HTR-8/SVneo (cell line): Measurements from ENCODE around the gene ZMYND8.
"Not testable (repeated sequence)": the region's sequence is repeated elsewhere in the genome, so short reads cannot be mapped to it uniquely, and the experiment has no call there.

Experiments
- DNase-seq: peaks from one replicate; pipeline ENCODE4 v3.0.0; 2011; ENCODE audit warnings: low spot score, mixed read lengths; ENCODE audit not compliant: insufficient read length
- FAIRE-seq: peaks from 2 replicates; lab custom pipeline; 2011; peaks lifted over from hg19 to GRCh38; lab: Jason Lieb, UNC

Gene ZMYND8

DNA sequence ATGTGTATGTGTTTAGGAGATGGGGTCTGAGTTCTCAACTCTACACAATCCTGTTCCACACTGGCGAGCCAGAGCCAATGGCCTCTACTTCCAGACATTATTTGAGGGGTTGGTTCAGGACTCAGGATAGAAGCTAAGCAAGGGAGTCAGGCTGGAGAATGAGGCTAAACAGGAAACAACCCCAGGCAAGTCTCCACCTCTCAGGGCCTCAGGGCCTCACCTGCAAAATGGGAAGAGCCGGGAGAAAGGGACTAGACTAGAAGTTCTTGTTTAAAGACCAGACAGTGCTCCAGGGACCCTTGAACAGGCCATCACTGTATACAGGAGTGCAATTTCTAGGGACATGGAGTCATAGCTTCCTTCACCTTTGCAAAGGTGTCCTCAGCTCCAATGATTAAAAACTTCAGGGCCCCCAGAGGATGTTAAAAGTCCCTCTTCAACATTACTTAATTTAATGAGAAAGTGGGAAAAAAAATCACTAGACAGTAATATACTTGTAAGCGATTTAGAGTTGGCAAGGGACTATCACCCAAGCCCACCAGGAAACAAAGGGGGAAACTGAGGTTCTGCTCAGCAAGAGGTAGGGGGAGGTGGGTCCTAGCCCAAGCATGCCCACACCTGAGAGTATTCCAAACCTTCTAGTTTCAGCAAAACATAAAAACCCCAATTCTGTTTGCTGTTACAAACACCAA, 41.7 kb downstream of the ZMYND8 start:
- DNase-seq = no peak
- FAIRE-seq = no peak

DNA sequence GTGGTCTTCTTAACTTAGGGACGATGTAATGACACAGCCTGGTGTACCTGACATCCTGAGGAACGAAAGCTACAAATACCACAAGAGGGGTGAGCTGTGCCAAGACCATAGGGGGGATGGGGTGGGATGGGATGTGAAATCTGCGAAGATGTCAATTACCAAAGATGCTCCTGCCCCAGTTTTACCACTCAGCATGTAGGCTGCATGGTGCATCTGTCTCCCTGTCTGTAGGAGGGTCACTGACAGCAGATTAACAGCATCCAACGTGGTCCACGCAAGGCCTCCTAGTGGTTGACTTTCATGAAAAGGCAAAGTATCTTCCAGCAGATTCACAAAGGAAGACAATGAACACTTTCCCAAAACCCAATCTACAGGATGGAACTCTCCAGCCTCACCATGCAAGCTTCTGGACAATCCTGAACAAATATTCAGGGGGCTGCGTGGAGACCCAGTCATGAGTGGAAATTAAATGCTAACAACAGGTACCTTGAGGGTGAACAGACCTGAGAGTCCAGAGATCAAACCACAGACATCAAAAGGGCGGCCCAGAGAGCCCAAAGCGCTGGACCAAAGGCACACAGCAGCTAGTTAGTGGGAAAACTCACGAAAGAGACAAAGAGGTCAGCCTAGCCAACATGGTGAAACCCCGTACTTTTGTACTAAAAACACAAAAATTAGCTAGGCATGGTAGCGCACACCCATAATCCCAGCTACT, 44.4 kb downstream of the ZMYND8 start:
- DNase-seq = no peak
- FAIRE-seq = peak; percentile 66

DNA sequence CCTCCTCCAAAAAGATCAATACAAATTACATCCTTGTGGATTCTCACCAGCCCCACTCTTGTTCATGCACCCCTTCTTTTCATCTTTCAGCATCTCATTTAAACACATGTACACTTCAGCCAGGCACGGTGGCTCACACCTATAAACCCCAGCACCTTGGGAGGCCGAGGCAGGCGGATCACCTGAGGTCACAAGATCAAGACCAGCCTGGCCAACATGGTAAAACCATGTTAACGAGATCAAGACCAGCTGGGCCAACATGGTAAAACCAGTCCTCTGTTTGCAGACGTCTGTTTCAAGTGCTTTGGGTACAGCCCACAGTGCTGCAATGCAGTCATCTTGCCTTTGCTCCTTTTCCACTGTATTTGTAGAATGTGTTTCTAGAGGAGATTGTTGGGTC, 45.3 kb downstream of the ZMYND8 start:
- FAIRE-seq (no peak), DNase-seq (no peak)

DNA sequence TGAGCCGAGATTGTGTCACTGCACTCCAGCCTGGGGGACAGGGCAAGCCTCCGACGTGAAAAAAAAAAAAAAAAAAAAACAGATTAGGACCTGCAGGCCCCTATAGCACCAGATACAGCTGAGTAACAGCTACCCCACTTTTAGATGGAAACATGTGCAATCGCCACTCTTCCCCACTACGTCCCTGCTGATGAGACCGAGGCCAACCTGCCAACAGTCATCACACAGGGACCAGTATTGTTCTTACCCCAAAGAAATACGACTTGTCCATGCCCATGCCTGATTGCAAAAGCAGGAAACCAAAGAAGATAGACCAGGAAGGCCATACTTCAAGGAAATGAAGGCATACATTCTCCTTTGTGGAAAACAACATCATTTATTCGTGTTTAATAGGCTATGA, 45.8 kb downstream of the ZMYND8 start:
- no peak for DNase-seq
- FAIRE-seq = peak; percentile 28

DNA sequence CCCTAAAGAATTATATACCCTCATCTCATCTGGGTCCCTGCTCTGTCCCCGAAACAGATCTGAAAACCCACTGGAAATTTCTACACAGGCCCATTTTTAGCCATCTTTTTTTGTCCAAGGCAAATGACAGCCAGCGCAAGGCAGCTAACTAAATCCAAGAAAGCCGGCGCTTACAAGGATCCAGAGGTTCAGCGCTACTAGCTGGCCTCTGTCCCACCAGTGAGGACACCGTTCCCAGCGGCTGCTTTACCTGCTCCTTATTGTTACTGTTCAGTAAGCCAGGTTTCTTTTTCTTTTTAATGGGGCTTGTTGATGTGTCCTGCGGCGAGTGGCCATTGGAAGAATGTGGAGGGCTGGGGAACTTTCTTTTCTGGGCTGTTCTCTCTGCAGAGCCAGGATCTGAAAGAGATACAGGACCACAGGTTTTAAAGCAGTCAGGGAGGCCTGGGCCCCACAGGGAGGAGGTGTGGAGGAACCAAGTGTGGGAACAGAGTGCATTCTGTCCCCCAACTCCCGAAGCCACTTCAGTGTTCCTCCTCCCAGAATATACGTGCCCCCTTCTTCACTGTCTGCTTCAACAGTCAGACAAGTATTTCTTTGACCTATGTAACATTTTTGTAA, 46.6 kb downstream of the ZMYND8 start:
- DNase-seq = no peak
- no peak for FAIRE-seq

DNA sequence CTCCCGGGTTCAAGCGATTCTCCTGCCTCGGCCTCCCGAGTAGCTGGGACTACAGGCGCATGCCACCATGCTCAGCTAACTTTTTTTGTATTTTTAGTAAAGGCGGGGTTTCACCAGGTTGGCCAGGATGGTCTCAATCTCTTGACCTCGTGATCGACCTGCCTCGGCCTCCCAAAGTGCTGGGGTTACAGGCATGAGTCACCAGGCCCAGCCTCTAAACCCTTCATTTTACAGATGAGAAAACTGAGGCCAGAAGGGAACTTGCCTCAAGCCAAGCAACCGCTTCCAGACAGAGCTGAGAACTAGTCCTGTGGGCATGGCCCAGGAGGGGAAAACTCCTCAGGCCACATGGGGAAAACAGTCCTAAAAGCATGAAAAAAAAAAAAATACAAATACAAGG, 47.1 kb downstream of the ZMYND8 start:
- FAIRE-seq (no peak), DNase-seq (no peak)

DNA sequence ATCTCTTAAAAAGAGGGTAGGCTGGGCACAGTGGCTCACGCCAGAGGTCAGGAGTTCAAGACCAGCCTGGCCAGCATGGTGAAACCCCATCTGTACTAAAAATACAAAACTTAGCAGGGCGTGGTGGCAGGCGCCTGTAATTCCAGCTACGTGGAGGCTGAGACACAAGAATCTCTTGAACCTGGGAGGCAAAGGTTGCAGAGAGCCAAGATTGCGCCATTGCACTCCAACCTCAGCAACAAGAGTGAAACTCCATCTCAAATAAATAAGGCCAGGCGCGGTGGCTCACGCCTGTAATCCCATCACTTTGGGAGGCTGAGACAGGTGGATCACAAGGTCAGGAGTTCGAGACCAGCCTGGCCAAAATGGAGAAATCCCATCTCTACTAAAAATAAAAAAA, 48.9 kb downstream of the ZMYND8 start:
- not testable (repeated sequence) for FAIRE-seq, DNase-seq

DNA sequence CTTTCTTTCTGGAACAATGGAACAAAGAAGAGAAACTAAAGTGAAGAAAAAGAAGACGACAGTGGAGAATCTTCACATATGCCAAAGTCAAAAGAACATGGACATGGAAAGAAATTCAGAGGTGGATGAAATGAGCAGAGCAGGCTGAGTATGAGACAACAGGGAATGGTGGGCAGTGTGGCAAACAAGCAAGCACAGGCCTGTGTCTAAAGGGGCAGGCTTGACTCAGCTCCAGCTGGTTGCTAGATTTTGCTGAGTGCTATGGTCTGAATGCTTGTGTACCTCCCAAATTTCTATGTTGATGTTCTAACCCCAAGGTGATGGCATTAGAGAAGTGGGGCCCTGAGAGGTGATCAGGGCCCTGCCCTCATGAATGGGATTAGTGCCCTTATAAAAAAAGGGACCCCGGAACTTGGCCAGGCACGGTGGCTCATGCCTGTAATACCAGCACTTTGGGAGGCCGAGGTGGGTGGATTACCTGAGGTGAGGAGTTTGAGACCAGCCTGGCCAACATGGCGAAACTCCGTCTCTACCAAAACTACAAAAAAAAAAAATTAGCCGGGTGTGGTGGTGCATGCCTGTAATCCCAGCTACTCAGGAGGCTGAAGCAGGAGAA, 49.6 kb downstream of the ZMYND8 start:
- FAIRE-seq (peak; percentile 54), DNase-seq (no peak)

DNA sequence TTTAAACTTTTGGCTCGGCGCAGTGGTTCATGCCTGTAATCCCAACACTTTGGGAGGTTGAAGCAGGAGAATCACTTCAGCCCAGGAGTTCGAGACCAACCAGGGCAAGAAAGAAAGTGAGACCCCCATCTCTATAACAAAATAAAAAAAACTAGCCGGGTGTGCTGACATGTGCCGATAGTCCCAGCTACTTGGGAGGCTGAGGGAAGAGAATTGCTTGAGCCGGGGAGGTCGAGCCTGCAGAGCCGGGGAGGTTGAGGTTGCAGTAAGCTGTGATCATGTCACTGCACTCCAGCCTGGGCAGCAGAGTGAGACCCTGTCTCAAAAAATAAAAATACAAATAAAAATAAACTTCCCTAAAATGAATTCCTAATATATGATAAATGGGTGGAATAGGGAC, 50.4 kb downstream of the ZMYND8 start:
- DNase-seq (no peak), FAIRE-seq (no peak)

DNA sequence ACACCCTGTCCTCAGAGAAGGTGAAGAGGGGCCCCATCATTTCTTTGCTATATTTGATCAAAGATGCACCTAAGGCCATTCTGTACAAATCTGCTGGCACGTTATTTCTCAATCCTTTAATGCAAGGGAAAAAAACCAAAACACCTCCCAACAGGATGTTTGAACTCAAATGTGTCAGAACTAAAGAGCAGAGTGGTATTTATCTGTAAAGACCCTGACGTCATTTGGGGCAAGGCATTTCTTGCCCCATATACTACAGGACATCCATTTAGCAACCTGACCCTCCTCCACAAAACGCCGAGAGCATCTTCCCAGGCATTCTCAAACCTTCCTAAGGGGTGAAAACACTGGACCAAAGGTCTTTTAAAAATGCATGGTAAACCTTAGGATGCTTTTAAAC, 50.8 kb downstream of the ZMYND8 start:
- DNase-seq (no peak), FAIRE-seq (peak; percentile 64)

DNA sequence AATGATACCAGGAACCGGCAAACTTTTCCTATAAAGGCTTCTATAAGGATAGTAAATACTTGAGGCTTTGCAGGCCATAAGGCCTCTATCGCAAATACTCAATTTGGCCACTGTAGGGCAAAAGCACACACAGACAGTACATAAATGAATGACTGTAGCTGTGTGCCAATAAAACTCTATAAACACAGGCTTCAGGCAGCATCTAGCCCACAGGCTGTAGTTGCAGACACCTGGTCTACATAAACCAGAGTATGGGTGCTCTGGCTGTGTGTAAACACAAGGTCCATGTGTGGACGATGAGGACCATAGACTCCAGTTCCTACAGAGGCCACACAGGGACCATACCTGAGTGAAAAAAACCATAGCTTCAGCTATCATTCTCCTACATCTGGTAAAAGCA, 52.2 kb downstream of the ZMYND8 start:
- FAIRE-seq (peak; percentile 28), DNase-seq (no peak)

DNA sequence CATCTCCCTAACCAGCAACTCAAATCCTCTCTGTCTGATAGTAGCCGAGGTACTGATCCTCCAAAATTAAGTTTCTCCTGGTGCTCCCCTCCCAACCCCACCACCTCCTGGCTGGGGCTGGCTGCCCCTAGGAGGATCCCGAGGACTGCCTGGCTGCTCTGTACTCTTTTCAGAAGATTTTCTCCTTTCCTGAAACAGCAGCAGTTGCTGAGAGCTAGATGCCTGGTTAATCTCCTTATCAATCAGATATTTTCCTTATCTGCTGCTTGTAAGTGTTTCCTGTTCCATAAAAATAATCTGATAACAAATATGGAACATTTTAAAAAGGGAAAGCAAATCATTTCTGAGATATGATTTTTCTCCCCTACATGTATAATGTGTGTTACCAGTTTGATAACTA, 52.8 kb downstream of the ZMYND8 start:
- DNase-seq (no peak), FAIRE-seq (no peak)

DNA sequence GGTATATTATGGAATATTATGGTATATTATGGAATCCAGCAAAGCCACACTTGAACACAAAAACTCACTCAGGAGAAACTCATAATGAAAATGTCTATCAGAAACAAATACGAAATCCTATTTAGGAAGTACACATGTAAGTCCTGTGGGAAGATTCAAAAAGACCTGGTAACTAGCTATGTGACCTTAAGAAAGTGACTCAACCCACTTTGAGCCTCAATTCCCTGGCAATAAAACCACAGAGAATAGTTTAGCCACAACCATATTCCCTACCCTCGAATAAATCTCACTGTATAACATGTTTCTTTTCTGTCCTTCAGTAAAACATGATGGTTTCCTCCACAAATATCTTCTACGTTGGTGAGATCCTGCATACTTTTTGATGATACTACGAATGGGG, 56.4 kb downstream of the ZMYND8 start:
- DNase-seq = no peak
- no peak for FAIRE-seq

DNA sequence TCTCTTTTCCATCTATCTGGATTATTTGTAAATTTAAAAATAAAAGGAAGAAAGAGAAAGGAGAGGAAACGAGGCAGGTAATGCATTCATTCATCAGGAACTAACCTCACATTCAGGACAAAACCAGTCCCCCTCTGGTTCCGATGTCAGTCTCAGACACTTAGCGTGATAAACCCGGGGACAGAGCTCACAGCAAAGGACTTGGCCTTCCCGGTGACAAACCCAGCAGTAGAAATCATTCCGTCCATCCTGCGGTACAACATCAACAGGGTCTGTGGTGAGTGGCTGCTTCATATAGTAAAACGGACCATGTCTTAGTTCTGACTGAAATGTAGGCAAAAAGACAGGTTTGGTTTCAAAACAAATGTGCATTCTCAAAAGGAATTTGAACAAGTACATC, 57.9 kb downstream of the ZMYND8 start:
- no peak for FAIRE-seq

DNA sequence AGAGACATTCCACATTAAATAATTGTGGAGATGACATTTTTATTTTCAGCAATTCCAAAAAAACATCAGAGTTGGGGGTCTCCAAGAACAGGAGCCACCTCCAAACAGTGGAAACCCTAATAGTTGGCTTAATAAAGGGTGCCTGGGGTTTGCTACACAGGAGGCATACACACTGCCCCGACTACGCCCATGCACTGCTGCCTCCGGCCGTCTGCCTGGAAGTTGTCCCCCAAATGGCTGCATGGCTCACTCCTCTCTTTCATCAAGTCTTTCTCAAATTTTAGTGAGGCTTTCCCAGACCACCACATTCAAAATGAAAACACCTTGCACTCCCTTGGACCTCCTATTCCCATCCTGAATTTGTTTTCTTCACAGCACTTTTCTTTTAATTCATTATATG, 58.8 kb downstream of the ZMYND8 start:
- DNase-seq = no peak
- FAIRE-seq = no peak

More for the DNA sequence above, 57.9 kb downstream of the ZMYND8 start:
- no peak for DNase-seq

DNA sequence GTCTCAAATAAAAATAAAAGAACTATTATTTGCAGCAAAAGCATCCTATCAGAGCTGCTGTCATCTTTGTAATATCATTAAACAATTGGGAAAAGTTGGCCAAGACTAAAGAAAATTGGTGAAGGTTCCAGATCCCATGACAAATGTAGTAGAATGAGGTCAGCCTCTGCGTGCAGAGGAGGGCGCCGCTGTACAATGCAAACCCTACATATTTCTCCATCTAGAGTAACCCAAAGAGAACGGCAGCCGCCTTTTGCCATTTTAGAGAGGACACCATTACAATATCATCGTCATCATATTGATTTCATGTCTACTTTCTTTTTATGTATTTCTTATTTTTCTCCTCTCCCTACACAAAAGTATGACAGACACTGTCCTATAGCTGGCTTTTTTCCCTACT, 59.5 kb downstream of the ZMYND8 start:
- DNase-seq (no peak), FAIRE-seq (no peak)

DNA sequence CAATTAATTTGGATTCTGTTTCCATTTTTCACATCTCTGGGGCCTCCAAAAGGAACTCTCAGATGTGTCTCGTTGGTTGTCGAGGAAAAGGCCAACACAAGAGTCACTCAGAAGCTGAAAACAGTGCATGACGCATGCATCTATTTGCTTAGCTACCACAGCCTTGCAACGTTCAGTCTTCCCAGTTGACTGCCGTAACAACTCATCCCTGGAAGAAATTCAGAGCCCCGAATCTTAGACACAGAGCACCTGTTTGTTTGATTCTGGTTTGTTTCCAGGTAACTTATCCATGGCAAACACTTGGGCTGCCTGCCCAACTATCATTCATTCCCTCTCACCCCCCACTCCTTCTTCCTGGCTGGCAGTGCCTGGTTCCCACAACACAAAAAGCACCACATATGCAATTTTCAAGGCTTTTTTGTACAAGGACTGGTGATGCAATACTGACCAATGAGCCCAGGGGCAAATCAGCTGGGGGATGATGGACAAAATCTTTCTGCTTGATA, 60.5 kb downstream of the ZMYND8 start:
- no peak for FAIRE-seq
- DNase-seq = no peak

DNA sequence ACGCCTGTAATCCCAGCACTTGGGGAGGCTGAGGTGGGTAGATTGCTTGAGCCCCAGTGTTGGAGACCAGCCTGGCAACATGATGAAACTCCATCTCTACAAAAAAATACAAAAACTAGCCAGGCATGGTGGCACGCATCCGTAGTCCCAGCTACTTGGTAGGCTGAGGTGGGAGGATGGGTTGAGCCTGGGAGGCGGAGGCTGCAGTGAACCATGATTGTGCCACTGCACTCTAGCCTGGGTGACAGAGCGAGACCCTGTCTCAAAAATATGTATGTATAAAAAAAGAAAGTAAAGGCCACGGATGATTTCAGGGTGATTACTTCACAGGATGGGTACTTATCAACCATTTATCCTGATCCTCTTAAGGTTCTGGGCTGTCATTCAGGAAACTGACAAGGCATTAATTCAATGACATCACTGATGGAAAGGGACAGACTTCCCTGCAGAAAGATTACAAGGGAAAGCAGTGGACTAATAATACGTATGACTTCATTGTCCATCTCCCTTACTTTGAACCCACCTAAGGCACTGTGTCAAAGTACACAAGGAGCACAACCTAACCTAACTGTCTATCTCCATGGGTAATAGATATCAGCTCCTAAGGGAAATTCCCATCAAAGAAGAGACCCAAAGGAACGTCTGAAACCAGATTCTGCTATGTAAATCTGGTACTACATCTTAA, 61.2 kb downstream of the ZMYND8 start:
- DNase-seq (no peak), FAIRE-seq (no peak)

DNA sequence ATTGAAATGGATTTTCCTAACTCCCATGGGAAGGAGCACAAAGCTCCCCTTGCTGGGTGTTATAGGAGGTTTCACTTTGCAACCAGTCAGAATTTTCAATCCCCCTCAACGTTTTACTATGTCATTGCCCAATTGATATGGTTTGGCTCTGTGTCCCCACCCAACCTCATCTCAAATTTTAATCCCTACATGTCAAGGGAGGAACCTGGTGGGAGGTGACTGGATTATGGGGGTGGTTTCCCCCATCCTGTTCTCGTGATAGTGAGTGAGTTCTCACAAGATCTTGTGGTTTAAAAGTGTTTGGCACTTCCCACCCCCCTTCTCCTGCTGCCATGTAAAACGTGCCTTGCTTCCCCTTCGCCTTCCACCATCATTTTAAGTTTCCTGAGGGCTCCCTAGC, 62.9 kb downstream of the ZMYND8 start:
- FAIRE-seq (no peak), DNase-seq (no peak)

DNA sequence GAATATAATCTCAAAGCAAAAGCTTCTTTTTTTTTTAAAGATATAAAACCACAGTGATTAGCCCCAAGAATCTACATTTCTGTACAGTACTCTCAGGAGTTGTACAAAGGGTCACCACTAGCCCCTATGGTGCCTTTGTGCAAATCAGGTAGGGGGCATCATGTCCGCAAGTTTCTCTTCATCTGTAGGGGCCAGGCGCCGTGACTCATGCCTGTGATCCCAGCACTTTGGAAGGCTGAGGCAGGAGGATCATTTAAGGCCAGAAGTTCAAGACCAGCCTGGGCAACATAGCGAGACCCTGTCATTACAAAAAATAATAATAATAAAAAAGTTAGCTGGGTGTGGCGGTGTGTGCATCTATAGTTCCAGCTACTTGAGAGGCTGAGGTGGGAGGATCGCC, 63.9 kb downstream of the ZMYND8 start:
- no peak for FAIRE-seq
- DNase-seq = no peak
